Activated CD8-positive, alpha-beta memory T cell treated with anti-CD3 and anti-CD28 coated beads, Interleukin-2, amount 10 ng/mL, durations not matched to agents 7 days and 5 days (primary cell): ENCODE measurements around the gene LRIT1. TPM values are rescaled to one million over a fixed set of nuclear protein-coding genes. Genes with fewer than 3 reads are reported as not detected.

Source experiments
- ATAC-seq: fragments of 150-1000 bp; cut with Tn5 transposase; one replicate; pipeline ENCODE4 v1.10.0; 2021; ENCODE audit warnings: moderate library complexity
- CTCF ChIA-PET: fragments of 350-600 bp; sonication (Branson Sonifier 250); formaldehyde crosslinking; loops from one replicate; lab custom pipeline; 2021; ENCODE audit warnings: antibody characterized with exemption; lab: Charles Lee
- DNase-seq: peaks from one replicate; pipeline ENCODE4 v3.0.0-alpha.2; 2020
- H3K27ac Mint-ChIP-seq: one replicate; pipeline ENCODE4 v1.8.0; 2021; ENCODE audit warnings: mild to moderate bottlenecking, mixed read lengths
- H3K27me3 Mint-ChIP-seq: one replicate; pipeline ENCODE4 v1.8.0; 2021; ENCODE audit warnings: mixed read lengths
- H3K36me3 Mint-ChIP-seq: one replicate; pipeline ENCODE4 v1.8.0; 2021; ENCODE audit warnings: mild to moderate bottlenecking, mixed read lengths
- H3K4me1 Mint-ChIP-seq: one replicate; pipeline ENCODE4 v1.8.0; 2021; ENCODE audit warnings: mixed read lengths
- H3K4me3 Mint-ChIP-seq: one replicate; pipeline ENCODE4 v1.8.0; 2021; ENCODE audit warnings: mild to moderate bottlenecking, moderate library complexity, mixed read lengths
- H3K9me3 Mint-ChIP-seq: one replicate; pipeline ENCODE4 v1.8.0; 2022; ENCODE audit warnings: low read depth, mixed read lengths
- total RNA-seq, 2 experiments: library from RNA; stranded (reverse); gene quantifications; one replicate each; pipeline ENCODE4 v1.2.3, GENCODE V29; 2021

LRIT1 gene
- total RNA-seq, 2 experiments from 2014 or later = not detected

- ATAC-seq (no peak), DNase-seq (peak; percentile 51)
- no peak overlapping the region for H3K27ac Mint-ChIP-seq
- CTCF ChIA-PET = interaction anchor here (1.1 to 1.6 kb wide), 4 partner anchors 13 to 43 kb away, joined by 3 to 5 read pairs (median 4); no protein-coding TSS in a partner anchor
- H3K27me3 Mint-ChIP-seq = peaks cover 27% of the 10 kb centered on the region
- peaks cover 10% of the 10 kb centered on the region for H3K4me1 Mint-ChIP-seq
- H3K4me3 Mint-ChIP-seq = no peak overlapping the region
- no peaks in the 10 kb centered on the region for H3K9me3 Mint-ChIP-seq
- H3K36me3 Mint-ChIP-seq = no peaks in the 10 kb centered on the region
These were observed 50.2 kb downstream of the LRIT1 start for GRCh38 chr10:84191106-84191505.

- Mint-ChIP-seq H3K27ac (no peak overlapping the region), H3K9me3 (no peaks in the 10 kb centered on the region), H3K4me1 (peaks cover 10% of the 10 kb centered on the region), H3K4me3 (no peak overlapping the region), H3K27me3 (peaks cover 23% of the 10 kb centered on the region), H3K36me3 (no peaks in the 10 kb centered on the region)
- CTCF ChIA-PET = interaction anchor here (1.1 to 1.6 kb wide), 4 partner anchors 14 to 43 kb away, joined by 3 to 5 read pairs (median 4); no protein-coding TSS in a partner anchor
- ATAC-seq = no peak
- DNase-seq = no peak
These were observed 50.7 kb downstream of the LRIT1 start for GRCh38 chr10:84190621-84191020.

GRCh38 chr10:84188815-84189214, 52.5 kb downstream of the LRIT1 start:
- H3K9me3 Mint-ChIP-seq = no peaks in the 10 kb centered on the region
- DNase-seq (no peak), ATAC-seq (no peak)
- no peak overlapping the region for H3K4me3 Mint-ChIP-seq
- CTCF ChIA-PET = interaction anchor here (0.6 kb wide), 1 partner anchor 41 kb away, joined by 3 read pairs; no protein-coding TSS in a partner anchor
- peaks cover 17% of the 10 kb centered on the region for H3K4me1 Mint-ChIP-seq
- peaks cover 11% of the 10 kb centered on the region for H3K27me3 Mint-ChIP-seq
- no peak overlapping the region for H3K27ac Mint-ChIP-seq
- no peaks in the 10 kb centered on the region for H3K36me3 Mint-ChIP-seq

- no peak overlapping the region for H3K4me3 Mint-ChIP-seq
- CTCF ChIA-PET = interaction anchor here (2.3 kb wide), 1 partner anchor 38 kb away, joined by 8 read pairs; no protein-coding TSS in a partner anchor
- H3K36me3 Mint-ChIP-seq = no peaks in the 10 kb centered on the region
- no peaks in the 10 kb centered on the region for H3K27me3 Mint-ChIP-seq
- peaks cover 7% of the 10 kb centered on the region for H3K4me1 Mint-ChIP-seq
- ATAC-seq (no peak), DNase-seq (no peak)
- H3K9me3 Mint-ChIP-seq = no peaks in the 10 kb centered on the region
- no peak overlapping the region for H3K27ac Mint-ChIP-seq
These were observed 55.7 kb downstream of the LRIT1 start for GRCh38 chr10:84185526-84186175.

- peaks cover 6% of the 10 kb centered on the region for H3K4me1 Mint-ChIP-seq
- no peak overlapping the region for H3K4me3 Mint-ChIP-seq
- H3K9me3 Mint-ChIP-seq = no peaks in the 10 kb centered on the region
- H3K36me3 Mint-ChIP-seq = no peaks in the 10 kb centered on the region
- H3K27ac Mint-ChIP-seq = no peak overlapping the region
- no peaks in the 10 kb centered on the region for H3K27me3 Mint-ChIP-seq
- no peak for ATAC-seq
- CTCF ChIA-PET = interaction anchor here (2.3 kb wide), 1 partner anchor 36 kb away, joined by 8 read pairs; no protein-coding TSS in a partner anchor
- DNase-seq = no peak
These were observed 56.8 kb downstream of the LRIT1 start for GRCh38 chr10:84184517-84184916.

GRCh38 chr10:84181631-84182030, 59.7 kb downstream of the LRIT1 start:
- CTCF ChIA-PET = interaction anchor here (0.9 kb wide), 1 partner anchor 25 kb away, joined by 3 read pairs; no protein-coding TSS in a partner anchor
- Mint-ChIP-seq H3K4me1 (peaks cover 10% of the 10 kb centered on the region), H3K4me3 (no peak overlapping the region), H3K27me3 (no peaks in the 10 kb centered on the region), H3K36me3 (no peaks in the 10 kb centered on the region), H3K27ac (no peak overlapping the region), H3K9me3 (no peaks in the 10 kb centered on the region)
- ATAC-seq (no peak), DNase-seq (no peak)

Other genes with a start within 250 kb of the LRIT1 start
- gene GHITM, start 102.0 kb downstream of the LRIT1 start, total RNA-seq = 100 to 1,000 TPM; 110 to 145 TPM
- gene GPR15LG, start 67.7 kb downstream of the LRIT1 start, total RNA-seq = not detected
- gene CDHR1, start 47.0 kb downstream of the LRIT1 start, total RNA-seq = 1 to 10 TPM in 1 of 2 experiments, under 1 TPM in 1; 0.37 to 1.6 TPM
- gene LRIT2, start 16.0 kb downstream of the LRIT1 start, total RNA-seq = not detected
- gene RGR, start 3.5 kb upstream of the LRIT1 start, total RNA-seq = not detected
- gene CCSER2, start 87.0 kb upstream of the LRIT1 start, total RNA-seq = 10 to 100 TPM; 52.7 to 80.3 TPM